HCT116 (cell line): ENCODE measurements around the gene TBXA2R. TPM values are rescaled to one million over a fixed set of nuclear protein-coding genes. Genes with fewer than 3 reads are reported as not detected.

Source experiments
- ATAC-seq: fragments of 200-7000 bp; cut with Tn5 transposase; 2 replicates; pipeline ENCODE4 v1.9.1; 2020; ENCODE audit warnings: mild to moderate bottlenecking, moderate library complexity
- BruUV-seq: library from RNA; stranded (reverse); fragments of 400-500 nt; replicated peaks from 2 replicates; lab custom pipeline; 2021; lab: Mats Ljungman, UMichigan
- CTCF ChIA-PET: fragments of 300-600 bp; sonication (Branson Sonifier 250); formaldehyde crosslinking; loops from one replicate; lab custom pipeline; 2021; ENCODE audit warnings: antibody characterized with exemption; lab: Charles Lee
- POLR2A ChIA-PET: fragments of 300-600, 350-600 bp; sonication (Branson Sonifier 250); formaldehyde crosslinking; loops from one replicate; lab custom pipeline; 2021; ENCODE audit warnings: antibody characterized with exemption; lab: Charles Lee
- RAD21 ChIA-PET, 2 experiments: fragments of 300-600 bp; sonication (Branson Sonifier 250); formaldehyde crosslinking; loops; one replicate each; lab custom pipeline; 2023; ENCODE audit warnings: low total read pairs in 2 of 2; ENCODE audit not compliant: uncharacterized antibody in 2 of 2, unreplicated experiment in 2 of 2, low non-redundant PET in 1 of 2; lab: Charles Lee
- DNase-seq: peaks from one replicate; pipeline ENCODE4 v3.0.0-alpha.2; 2010; ENCODE audit warnings: low read depth, low spot score
- H2AFZ ChIP-seq: fragments of 200-600 bp; shearing (Covaris generic), sonication (generic); 2 replicates; pipeline ENCODE4 v1.6.1; 2017; ENCODE audit warnings: low read depth, mixed run types, mixed read lengths, antibody characterized with exemption, low read length; ENCODE audit not compliant: poor library complexity, severe bottlenecking
- H3K27ac ChIP-seq: 2 replicates; pipeline ENCODE4 v1.5.1; 2012; ENCODE audit warnings: low read depth, low read length
- H3K27me3 ChIP-seq: fragments of 200-600 bp; sonication (generic); 2 replicates; pipeline ENCODE4 v1.6.1; 2016; ENCODE audit warnings: mixed run types, low read length, mixed read lengths; ENCODE audit not compliant: insufficient read depth
- H3K36me3 ChIP-seq, 2 experiments: fragments of 200-500 bp in 1 of 2; fragments of 200-600 bp in 1 of 2; sonication (Bioruptor generic) in 1 of 2; sonication (generic) in 1 of 2; 2 replicates each; pipeline versions ENCODE4 v1.5.1 to v1.6.1; 2014 to 2016; ENCODE audit warnings: low read length in 2 of 2, inconsistent platforms in 1 of 2, mixed read lengths in 1 of 2, mixed run types in 1 of 2; ENCODE audit not compliant: insufficient read depth in 2 of 2, control insufficient read depth in 1 of 2
- H3K4me1 ChIP-seq, 2 experiments: fragments of 200-600 bp in 1 of 2; sonication (generic) in 1 of 2; 2 replicates each; pipeline versions ENCODE4 v1.5.1 to v1.6.1; 2012 to 2017; ENCODE audit warnings: low read length in 2 of 2, inconsistent platforms in 1 of 2, mild to moderate bottlenecking in 1 of 2, mixed read lengths in 1 of 2, mixed run types in 1 of 2, moderate library complexity in 1 of 2; ENCODE audit not compliant: insufficient read depth in 2 of 2, control insufficient read depth in 1 of 2
- H3K4me2 ChIP-seq: fragments of 200-600 bp; sonication (generic); 2 replicates; pipeline ENCODE4 v1.6.1; 2017; ENCODE audit warnings: mixed run types, low read length, mixed read lengths
- H3K4me3 ChIP-seq, 2 experiments: fragments of 200-600 bp in 1 of 2; sonication (generic) in 1 of 2; replicated peaks in 1 of 2; 2 replicates each; pipeline ENCODE4 v1.5.1; 2011 to 2016; ENCODE audit warnings: low read length in 2 of 2, control low read depth in 1 of 2, low read depth in 1 of 2, mild to moderate bottlenecking in 1 of 2, mixed read lengths in 1 of 2, mixed run types in 1 of 2
- H3K79me2 ChIP-seq: fragments of 200-600 bp; sonication (generic); 2 replicates; pipeline ENCODE4 v1.6.1; 2017; ENCODE audit warnings: mild to moderate bottlenecking, mixed run types, low read length, moderate library complexity, mixed read lengths; ENCODE audit not compliant: insufficient read depth
- H3K9ac ChIP-seq: fragments of 200-600 bp; sonication (generic); 2 replicates; pipeline ENCODE4 v1.6.1; 2016; ENCODE audit warnings: low read length, mixed read lengths
- H3K9me2 ChIP-seq: fragments of 200-600 bp; sonication (generic), shearing (Covaris generic); 2 replicates; pipeline ENCODE4 v1.6.1; 2017; ENCODE audit warnings: mixed run types, mild to moderate bottlenecking, moderate library complexity; ENCODE audit not compliant: insufficient read depth
- H3K9me3 ChIP-seq, 2 experiments: fragments of 200-500 bp in 1 of 2; fragments of 200-600 bp in 1 of 2; sonication (Bioruptor generic) in 1 of 2; sonication (generic) in 1 of 2; 2 replicates each; pipeline ENCODE4 v1.6.1; 2014 to 2017; ENCODE audit warnings: low read length in 2 of 2, mixed read lengths in 2 of 2, inconsistent platforms in 1 of 2, low read depth in 1 of 2, mild to moderate bottlenecking in 1 of 2, mixed run types in 1 of 2, moderate library complexity in 1 of 2; ENCODE audit not compliant: control insufficient read depth in 1 of 2, insufficient read depth in 1 of 2
- H4K20me1 ChIP-seq: fragments of 200-600 bp; sonication (generic), shearing (Covaris generic); 2 replicates; pipeline ENCODE4 v1.6.1; 2017; ENCODE audit warnings: mixed run types, mild to moderate bottlenecking, moderate library complexity; ENCODE audit not compliant: insufficient read depth
- CBX3 ChIP-seq: IDR thresholded peaks from 2 replicates; pipeline ENCODE4 v1.6.1; 2012; ENCODE audit warnings: low read depth
- EGR1 ChIP-seq: IDR thresholded peaks from 2 replicates; pipeline ENCODE4 v1.6.1; 2012; ENCODE audit warnings: low read depth
- JUND ChIP-seq: IDR thresholded peaks from 2 replicates; pipeline ENCODE4 v1.6.1; 2012
- POLR2A ChIP-seq: IDR thresholded peaks from 2 replicates; pipeline ENCODE4 v1.7.0; 2011; ENCODE audit warnings: borderline replicate concordance; ENCODE audit not compliant: insufficient read depth, insufficient read length; ENCODE audit errors: extremely low read depth
- POLR2AphosphoS5 ChIP-seq: IDR thresholded peaks from 2 replicates; pipeline ENCODE4 v1.6.1; 2011; ENCODE audit warnings: mild to moderate bottlenecking, low read depth, low read length, moderate library complexity
- RAD21 ChIP-seq: IDR thresholded peaks from 2 replicates; pipeline ENCODE4 v1.6.1; 2012; ENCODE audit warnings: low read depth, mild to moderate bottlenecking
- SIN3A ChIP-seq: IDR thresholded peaks from 2 replicates; pipeline ENCODE4 v1.6.1; 2012; ENCODE audit warnings: low read depth
- SP1 ChIP-seq: IDR thresholded peaks from 2 replicates; pipeline ENCODE4 v1.6.1; 2012; ENCODE audit warnings: low read depth
- ZBTB33 ChIP-seq: IDR thresholded peaks from 2 replicates; pipeline ENCODE4 v1.6.1; 2011; ENCODE audit warnings: mild to moderate bottlenecking, low read length, moderate library complexity; ENCODE audit not compliant: insufficient replicate concordance; ENCODE audit errors: extremely low read depth
- ZFX ChIP-seq: fragments of 450-650 bp; IDR thresholded peaks from 2 replicates; pipeline ENCODE4 v1.6.1; 2017
- intact Hi-C: fragments of 100-400 bp; cut with micrococcal nuclease; formaldehyde crosslinking; loops from 2 replicates; pipeline ENCODE4 v1.10.0; 2022
- total RNA-seq: library from RNA; stranded (reverse); gene quantifications from one replicate; pipeline ENCODE4 v1.2.1, GENCODE V29; 2021; ENCODE audit not compliant: unreplicated experiment
- TF ChIP-seq, protein P1 (sequence below), 3 experiments: fragments of 200-600 bp in 1 of 3; sonication (generic) in 1 of 3; IDR thresholded peaks in 2 of 3; conservative IDR thresholded peaks in 1 of 3; 2 replicates each; pipeline ENCODE4 v1.5.1; 2012 to 2017; ENCODE audit warnings: low read depth in 2 of 3, low read length in 2 of 3, antibody characterized with exemption in 1 of 3, borderline replicate concordance in 1 of 3, control low read depth in 1 of 3, mild to moderate bottlenecking in 1 of 3, mixed read lengths in 1 of 3, mixed run types in 1 of 3, moderate library complexity in 1 of 3; ENCODE audit not compliant: insufficient read depth in 1 of 3
- TF ChIP-seq, protein P2 (sequence below): IDR thresholded peaks from 2 replicates; pipeline ENCODE4 v1.6.1; 2012; ENCODE audit warnings: low read depth
- TF ChIP-seq, protein P3 (sequence below): IDR thresholded peaks from 2 replicates; pipeline ENCODE4 v1.6.1; 2012
- TF ChIP-seq, protein P4 (sequence below): IDR thresholded peaks from 2 replicates; pipeline ENCODE4 v1.6.1; 2012

The TBXA2R gene
- total RNA-seq, 1 experiment from 2014 or later, result 2.3 TPM

GRCh38 chr19:3572855-3573161 lies 33.9 kb downstream of the TBXA2R start, which contains the start of gene HMG20B:
Gene HMG20B, plus strand, starts transcription at chr19:3572944. Its CDS starts 366 bp downstream, at chr19:3573310.
- Histone ChIP-seq H3K36me3 (peaks cover 3 to 21% of the 10 kb centered on the region in 2 experiments; a peak in 2 of 4 replicates), H3K4me3 (peak within 1 kb of the TSS; percentile 94 to 98), H3K79me2 (peaks cover 24% of the 10 kb centered on the region; the same call in 1 of the 2 replicates), H4K20me1 (no peaks in the 10 kb centered on the region; the same call in 1 of the 2 replicates), H2AFZ (no peak within 1 kb of the TSS), H3K9me3 (no peaks in the 10 kb centered on the region), H3K9ac (peak within 1 kb of the TSS; percentile 100), H3K4me2 (peak within 1 kb of the TSS; percentile 98), H3K27ac (peak within 1 kb of the TSS; percentile 93), H3K27me3 (no peaks in the 10 kb centered on the region), H3K9me2 (no peaks in the 10 kb centered on the region), H3K4me1 (peaks cover 38 to 68% of the 10 kb centered on the region in 2 experiments)
- DNase-seq (no peak), ATAC-seq (no peak)
- POLR2A ChIA-PET, result no interaction called here
- TF ChIP-seq ZFX (no peak), SIN3A (no peak), JUND (no peak), SP1 (no peak), POLR2A (no peak), RAD21 (no peak), ZBTB33 (no peak), CBX3 (no peak), EGR1 (no peak), POLR2AphosphoS5 (peak; percentile 60; the same call in 1 of the 2 replicates)
- TF ChIP-seq, protein P1, sequence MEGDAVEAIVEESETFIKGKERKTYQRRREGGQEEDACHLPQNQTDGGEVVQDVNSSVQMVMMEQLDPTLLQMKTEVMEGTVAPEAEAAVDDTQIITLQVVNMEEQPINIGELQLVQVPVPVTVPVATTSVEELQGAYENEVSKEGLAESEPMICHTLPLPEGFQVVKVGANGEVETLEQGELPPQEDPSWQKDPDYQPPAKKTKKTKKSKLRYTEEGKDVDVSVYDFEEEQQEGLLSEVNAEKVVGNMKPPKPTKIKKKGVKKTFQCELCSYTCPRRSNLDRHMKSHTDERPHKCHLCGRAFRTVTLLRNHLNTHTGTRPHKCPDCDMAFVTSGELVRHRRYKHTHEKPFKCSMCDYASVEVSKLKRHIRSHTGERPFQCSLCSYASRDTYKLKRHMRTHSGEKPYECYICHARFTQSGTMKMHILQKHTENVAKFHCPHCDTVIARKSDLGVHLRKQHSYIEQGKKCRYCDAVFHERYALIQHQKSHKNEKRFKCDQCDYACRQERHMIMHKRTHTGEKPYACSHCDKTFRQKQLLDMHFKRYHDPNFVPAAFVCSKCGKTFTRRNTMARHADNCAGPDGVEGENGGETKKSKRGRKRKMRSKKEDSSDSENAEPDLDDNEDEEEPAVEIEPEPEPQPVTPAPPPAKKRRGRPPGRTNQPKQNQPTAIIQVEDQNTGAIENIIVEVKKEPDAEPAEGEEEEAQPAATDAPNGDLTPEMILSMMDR (IDR thresholded peaks at IDR 0.05 in 2 of 3, conservative IDR thresholded peaks at IDR 0.05 in 1 of 3; ENCODE audit: borderline replicate concordance in 1 of 3, insufficient read depth in 1 of 3, low read depth in 2 of 3, low read length in 2 of 3), result no peak
- TF ChIP-seq, protein P2, sequence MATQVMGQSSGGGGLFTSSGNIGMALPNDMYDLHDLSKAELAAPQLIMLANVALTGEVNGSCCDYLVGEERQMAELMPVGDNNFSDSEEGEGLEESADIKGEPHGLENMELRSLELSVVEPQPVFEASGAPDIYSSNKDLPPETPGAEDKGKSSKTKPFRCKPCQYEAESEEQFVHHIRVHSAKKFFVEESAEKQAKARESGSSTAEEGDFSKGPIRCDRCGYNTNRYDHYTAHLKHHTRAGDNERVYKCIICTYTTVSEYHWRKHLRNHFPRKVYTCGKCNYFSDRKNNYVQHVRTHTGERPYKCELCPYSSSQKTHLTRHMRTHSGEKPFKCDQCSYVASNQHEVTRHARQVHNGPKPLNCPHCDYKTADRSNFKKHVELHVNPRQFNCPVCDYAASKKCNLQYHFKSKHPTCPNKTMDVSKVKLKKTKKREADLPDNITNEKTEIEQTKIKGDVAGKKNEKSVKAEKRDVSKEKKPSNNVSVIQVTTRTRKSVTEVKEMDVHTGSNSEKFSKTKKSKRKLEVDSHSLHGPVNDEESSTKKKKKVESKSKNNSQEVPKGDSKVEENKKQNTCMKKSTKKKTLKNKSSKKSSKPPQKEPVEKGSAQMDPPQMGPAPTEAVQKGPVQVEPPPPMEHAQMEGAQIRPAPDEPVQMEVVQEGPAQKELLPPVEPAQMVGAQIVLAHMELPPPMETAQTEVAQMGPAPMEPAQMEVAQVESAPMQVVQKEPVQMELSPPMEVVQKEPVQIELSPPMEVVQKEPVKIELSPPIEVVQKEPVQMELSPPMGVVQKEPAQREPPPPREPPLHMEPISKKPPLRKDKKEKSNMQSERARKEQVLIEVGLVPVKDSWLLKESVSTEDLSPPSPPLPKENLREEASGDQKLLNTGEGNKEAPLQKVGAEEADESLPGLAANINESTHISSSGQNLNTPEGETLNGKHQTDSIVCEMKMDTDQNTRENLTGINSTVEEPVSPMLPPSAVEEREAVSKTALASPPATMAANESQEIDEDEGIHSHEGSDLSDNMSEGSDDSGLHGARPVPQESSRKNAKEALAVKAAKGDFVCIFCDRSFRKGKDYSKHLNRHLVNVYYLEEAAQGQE, result no peak
- TF ChIP-seq, protein P3, sequence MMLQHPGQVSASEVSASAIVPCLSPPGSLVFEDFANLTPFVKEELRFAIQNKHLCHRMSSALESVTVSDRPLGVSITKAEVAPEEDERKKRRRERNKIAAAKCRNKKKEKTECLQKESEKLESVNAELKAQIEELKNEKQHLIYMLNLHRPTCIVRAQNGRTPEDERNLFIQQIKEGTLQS, result no peak
- TF ChIP-seq, protein P4, sequence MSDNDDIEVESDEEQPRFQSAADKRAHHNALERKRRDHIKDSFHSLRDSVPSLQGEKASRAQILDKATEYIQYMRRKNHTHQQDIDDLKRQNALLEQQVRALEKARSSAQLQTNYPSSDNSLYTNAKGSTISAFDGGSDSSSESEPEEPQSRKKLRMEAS, result 0 out of 2 replicates have a peak, but pooled peaks have one; percentile 37
- CTCF ChIA-PET, result interaction anchor here (1.7 kb wide), 1 partner anchor 28 kb away, joined by 11 read pairs; no protein-coding TSS in a partner anchor
- BruUV-seq, result no TSS peak
- RAD21 ChIA-PET, result no interaction called here
- intact Hi-C loops, result loop anchor here (10.0 kb wide), 1 partner anchor 632 kb away; no protein-coding TSS in a partner anchor
